GM12874 (cell line): ENCODE measurements around the gene FKBP14.

Source experiments
- TF ChIP-seq, protein P1 (sequence below): IDR thresholded peaks from 2 replicates; pipeline ENCODE4 v1.5.1; 2011; ENCODE audit warnings: low read depth, mild to moderate bottlenecking, control low read depth, low read length, moderate library complexity; ENCODE audit not compliant: insufficient read depth

The FKBP14 gene

DNA sequence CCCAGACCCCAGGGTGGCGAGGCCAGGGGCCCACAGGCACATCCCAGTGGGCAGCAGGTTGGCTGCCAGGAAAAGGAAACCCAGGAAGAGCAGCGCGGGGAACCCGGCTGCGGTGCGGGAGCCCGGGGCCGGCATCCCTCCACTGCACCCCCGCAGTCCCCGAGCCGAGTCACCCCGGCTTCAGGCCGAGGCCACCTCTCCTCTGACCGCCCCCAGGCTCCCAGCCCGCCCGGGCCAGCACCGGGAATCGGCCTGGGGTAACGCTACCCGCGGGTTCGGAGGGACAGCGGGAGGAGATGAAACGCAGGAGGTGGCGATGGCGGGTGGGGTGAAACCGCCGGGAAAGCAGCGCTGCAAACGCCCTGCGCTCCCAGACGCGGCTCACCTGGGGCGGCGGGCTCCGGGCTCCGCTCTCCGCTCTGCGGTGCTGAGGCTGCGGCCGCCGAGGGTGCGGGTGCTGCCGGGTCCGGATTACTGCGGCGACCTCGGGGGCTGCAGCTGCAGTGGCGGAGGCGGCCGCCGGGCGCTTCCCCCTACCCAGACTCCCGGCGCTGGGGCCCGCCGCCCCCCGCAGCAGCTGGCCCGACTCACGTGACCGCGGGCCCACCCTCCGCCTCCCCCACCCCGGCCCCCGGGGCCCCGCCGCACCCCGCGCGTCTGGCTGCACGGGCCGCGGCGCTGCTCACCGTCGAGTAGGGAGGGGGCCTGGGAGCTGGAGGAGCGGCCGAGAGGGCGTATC lies 37.1 kb downstream of the FKBP14 start, which contains the start of gene SCRN1:
Gene SCRN1 (minus strand): TSS at position 545 of the 739 bp plus-strand sequence. CDS start 20,734 bp downstream, outside the sequence.
- TF ChIP-seq, protein P1, sequence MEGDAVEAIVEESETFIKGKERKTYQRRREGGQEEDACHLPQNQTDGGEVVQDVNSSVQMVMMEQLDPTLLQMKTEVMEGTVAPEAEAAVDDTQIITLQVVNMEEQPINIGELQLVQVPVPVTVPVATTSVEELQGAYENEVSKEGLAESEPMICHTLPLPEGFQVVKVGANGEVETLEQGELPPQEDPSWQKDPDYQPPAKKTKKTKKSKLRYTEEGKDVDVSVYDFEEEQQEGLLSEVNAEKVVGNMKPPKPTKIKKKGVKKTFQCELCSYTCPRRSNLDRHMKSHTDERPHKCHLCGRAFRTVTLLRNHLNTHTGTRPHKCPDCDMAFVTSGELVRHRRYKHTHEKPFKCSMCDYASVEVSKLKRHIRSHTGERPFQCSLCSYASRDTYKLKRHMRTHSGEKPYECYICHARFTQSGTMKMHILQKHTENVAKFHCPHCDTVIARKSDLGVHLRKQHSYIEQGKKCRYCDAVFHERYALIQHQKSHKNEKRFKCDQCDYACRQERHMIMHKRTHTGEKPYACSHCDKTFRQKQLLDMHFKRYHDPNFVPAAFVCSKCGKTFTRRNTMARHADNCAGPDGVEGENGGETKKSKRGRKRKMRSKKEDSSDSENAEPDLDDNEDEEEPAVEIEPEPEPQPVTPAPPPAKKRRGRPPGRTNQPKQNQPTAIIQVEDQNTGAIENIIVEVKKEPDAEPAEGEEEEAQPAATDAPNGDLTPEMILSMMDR = 0 out of 2 replicates have a peak, but pooled peaks have one; percentile 6

DNA sequence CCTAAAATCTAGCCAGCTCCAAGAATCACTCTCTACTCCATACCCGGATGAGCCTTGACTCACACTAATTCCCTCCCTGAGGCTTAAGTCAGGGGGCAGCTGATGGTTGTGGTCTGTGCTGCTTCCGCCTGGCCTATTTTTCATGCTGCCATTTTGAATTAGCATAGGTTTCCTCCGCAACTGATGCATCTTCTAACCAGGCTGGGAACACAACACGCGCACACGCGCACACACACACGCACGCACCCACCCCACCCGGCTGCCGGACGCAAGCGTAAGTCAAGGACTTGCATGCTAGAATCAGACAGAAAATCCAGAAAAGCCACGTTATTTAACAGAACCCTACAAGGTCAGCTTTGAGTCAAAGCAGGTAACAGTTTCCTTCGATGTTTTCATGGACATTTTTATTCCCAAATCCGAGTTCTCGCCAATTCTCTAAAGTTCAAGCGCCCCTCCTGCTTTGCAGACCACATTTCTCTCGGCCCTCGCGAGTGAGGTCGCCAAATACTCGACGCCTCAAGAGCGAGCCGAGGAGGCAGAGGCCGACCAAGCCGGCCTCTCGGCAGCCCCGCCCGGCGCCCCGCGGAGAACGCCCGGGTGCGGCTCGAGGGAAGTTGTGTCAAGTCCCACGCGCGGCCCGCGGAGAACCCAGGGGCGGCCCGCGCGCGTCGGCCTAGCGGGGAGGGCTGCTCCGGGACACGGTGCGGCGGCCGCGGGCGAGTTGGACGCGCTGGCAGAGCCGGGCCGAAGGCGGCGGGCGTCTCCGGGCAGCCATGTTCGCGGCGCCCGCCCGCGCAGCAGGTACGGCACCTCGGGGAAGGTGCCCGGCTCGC lies 37.9 kb downstream of the FKBP14 start:
- TF ChIP-seq, protein P1 = no peak

DNA sequence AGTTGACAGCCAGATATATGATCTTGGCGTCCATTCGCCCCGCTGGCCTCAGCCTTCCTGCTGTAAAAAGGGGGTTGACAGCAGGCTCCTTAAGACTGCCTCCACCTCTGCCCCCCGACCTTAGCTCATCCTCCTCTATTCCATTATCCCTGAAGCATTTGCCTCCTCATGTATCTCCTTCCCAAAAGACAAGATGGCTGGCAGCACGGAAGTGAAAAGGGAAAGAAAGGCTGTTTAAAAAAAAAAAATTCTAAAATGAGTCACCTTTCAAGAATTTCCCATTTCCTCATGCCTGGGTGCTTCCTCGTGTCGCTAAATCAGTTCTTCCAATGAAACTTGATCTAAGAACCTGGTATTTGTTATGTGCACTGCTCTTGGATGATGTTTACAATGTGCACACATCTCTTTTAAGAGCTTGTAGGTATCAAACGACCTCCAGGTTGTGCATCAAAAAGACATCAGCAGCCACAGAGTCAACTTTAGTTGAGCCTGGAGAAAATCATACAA lies 38.6 kb downstream of the FKBP14 start:
- TF ChIP-seq, protein P1 = no peak

DNA sequence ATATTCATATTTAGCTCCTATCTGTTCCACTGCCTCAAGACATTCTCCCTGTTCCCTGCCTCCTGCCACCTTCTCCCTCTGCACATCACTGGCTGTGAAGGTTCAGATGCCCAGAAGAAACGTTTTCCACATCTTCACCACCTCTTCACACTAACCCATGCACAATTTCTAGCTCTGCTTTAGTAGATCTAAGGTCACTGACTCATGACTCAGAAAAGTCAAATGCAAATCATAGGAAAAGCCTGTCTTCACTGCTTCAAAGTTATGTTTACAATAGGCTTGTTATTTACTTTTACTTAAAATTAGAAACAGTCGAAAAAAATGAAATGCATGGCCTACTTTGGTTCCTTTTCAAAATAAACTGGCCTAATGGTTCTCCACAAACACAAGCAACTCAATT lies 39.4 kb downstream of the FKBP14 start:
- TF ChIP-seq, protein P1 = no peak

DNA sequence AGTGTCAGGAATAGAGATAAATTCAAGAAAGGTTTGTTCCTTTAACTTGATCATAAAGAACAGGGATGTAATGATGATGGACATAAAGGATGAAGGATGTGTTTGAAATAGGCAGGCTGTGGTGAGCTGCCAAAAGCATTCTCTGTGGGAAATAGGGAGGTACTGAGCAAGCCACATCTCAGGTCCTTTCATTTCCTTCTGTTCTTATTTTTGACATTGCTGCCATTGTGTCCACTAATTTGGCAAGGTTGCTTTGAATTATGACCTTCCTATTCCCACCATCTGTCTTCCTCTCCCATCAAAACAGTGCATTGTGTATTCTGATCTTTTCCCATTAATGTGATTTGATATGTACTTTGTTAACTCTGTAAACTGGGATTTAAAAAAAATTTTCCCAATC lies 46.4 kb downstream of the FKBP14 start:
- TF ChIP-seq, protein P1 = no peak

DNA sequence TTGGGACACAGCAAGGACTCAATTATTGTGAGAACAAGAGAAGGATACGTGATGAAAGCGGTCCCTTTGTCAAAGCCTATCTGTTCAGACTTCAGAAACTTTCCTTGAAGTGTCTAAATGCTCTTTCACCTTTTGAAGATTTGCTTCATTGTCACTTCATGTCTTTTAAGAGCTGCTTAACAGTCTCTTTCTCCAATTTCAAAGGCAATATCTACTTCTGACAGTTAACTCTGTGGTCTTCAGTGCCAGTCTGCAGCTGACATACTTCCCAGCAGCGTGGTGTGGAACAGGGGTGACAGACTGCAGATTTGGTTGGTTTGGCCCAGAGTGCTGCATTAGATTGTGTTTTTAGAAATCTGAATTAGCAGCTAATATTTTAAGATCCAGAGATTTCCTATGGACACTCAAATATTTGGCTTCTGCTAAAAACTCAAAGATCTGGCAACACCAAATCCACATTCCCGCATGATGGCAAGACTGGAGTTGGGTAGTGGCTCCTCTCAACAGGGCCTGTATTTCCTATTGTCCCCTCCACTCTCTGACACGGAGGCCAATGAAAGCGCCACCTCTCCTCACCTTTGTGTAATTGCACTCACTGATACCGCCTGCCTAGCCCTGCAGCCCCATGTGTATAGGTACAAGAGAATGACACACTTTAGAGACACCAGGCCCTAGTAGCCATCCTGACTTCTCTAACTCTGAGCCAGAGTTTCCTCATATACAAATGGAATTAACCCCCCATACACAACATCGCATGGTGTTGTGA lies 48.4 kb downstream of the FKBP14 start:
- TF ChIP-seq, protein P1 = peak; percentile 17; the same call in 1 of the 2 replicates
